Measurements from ENCODE around the gene LIPT2. TPM values are rescaled to one million over a fixed set of nuclear protein-coding genes. Genes with fewer than 3 reads are reported as not detected.

LIPT2 gene
- total and polyA plus RNA-seq, 2 of the 4 experiments (the other 2 are of a cell fraction) = 1.7 to 2.9 TPM

DNA sequence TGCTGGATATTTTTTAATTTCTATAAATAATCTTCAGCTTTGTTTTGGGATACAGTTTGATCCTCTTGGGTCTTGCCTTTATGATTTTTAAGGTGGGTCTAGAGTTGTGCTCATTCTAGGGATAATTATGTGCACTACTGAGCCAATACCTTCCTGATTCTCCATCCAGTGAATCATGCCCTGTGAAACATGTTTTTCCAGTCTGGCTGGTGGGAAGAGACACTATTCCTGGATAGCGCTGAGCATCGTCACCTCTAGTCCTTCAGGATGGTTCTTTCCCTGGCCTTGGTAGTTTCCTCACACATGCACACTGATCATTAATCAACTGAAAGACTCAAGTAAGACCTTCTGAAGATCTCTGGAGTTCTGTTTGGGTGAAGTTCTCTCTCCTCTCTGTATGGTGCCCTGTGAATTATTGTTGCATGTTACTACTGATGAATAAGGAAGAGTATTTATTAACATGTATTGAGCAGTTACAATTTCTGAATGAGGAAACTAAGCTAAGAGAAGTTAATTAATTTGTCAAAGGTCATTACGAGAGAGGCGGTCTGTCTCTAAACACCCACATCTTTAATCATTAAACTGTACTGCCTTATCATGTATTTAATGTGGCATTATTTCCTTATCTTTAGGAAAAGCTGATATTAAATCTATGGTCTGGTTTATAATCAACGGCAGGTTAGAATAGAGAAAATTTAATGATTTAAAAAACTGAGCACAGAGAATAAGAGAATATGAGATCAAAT lies 39.1 kb upstream of the LIPT2 start:
- BruUV-seq (replicated peaks) = no TSS peak
- Histone ChIP-seq H2BK15ac (ENCODE audit: low read depth, low read length) (no peak overlapping the region), H3K23ac (ENCODE audit: low read depth, low read length) (no peak overlapping the region), H3K9me3 (ENCODE audit: control insufficient read depth, insufficient read depth, low read length) (peaks cover 1% of the 10 kb centered on the region; the same call in 1 of the 2 replicates), H3K4me1 (ENCODE audit: control insufficient read depth, insufficient read depth, low read length) (no peaks in the 10 kb centered on the region), H3K36me3 (ENCODE audit: control insufficient read depth, insufficient read depth, low read length) (no peaks in the 10 kb centered on the region), H2AFZ (replicated peaks; ENCODE audit: low read length, poor library complexity) (no peak overlapping the region), H4K91ac (ENCODE audit: insufficient read depth, low read depth, low read length) (no peak overlapping the region), H3K18ac (ENCODE audit: low read depth, low read length) (no peak overlapping the region), H4K5ac (ENCODE audit: low read depth, low read length) (no peak overlapping the region), H3K14ac (replicated peaks; ENCODE audit: low read depth, low read length) (no peak overlapping the region), H2BK20ac (ENCODE audit: low read depth, low read length) (no peak overlapping the region), H4K20me1 (ENCODE audit: insufficient read depth, low read length) (no peaks in the 10 kb centered on the region), H4K8ac (ENCODE audit: low read depth in 2 of 2, low read length in 2 of 2) (no peak overlapping the region), H3K56ac (ENCODE audit: extremely low read depth, insufficient read depth, low read length) (no peak overlapping the region), H2BK5ac (ENCODE audit: low read depth, low read length, poor library complexity, severe bottlenecking) (no peak overlapping the region), H3K9ac (ENCODE audit: low read depth, low read length) (no peak overlapping the region), H3K9me1 (ENCODE audit: insufficient read depth, low read length) (no peaks in the 10 kb centered on the region), H3K27me3 (ENCODE audit: control insufficient read depth, insufficient read depth, low read length) (peaks cover 19% of the 10 kb centered on the region), H3K27ac (ENCODE audit: insufficient read depth, low read length) (no peak overlapping the region), H3K4ac (ENCODE audit: low read depth, low read length) (no peak overlapping the region), H2AK5ac (ENCODE audit: low read depth, low read length) (no peak overlapping the region), H3K4me2 (ENCODE audit: low read depth, low read length) (no peak overlapping the region), H3K79me1 (ENCODE audit: low read depth in 1 of 2, low read length in 2 of 2) (no peaks in the 10 kb centered on the region), H2AK9ac (replicated peaks; ENCODE audit: low read depth, low read length, poor library complexity) (no peak overlapping the region), H3K4me3 (ENCODE audit: insufficient read depth, low read depth, low read length) (no peak overlapping the region), H2BK120ac (ENCODE audit: low read depth, low read length) (no peak overlapping the region)
- no peak for DNase-seq
- ChIA-PET POLR2A (ENCODE audit: unreplicated experiment) (no interaction called here), CTCF (no interaction called here)
- intact Hi-C loops (cut with micrococcal nuclease) (no loop called here), dilution Hi-C loops (cut with HindIII; ENCODE audit: low sequenced_read_pairs, unreplicated experiment) (no loop called here), in situ Hi-C loops (cut with MboI; ENCODE audit: low sequenced_read_pairs) (no loop called here)
- WGBS, 2 experiments (ENCODE audit: extremely low coverage in 2 of 2, insufficient read length in 1 of 2) = no CpG with 5 or more reads among the region's 5 CpGs
- ATAC-seq (ENCODE audit: low read depth) = no peak
- TF ChIP-seq BHLHE40 (IDR thresholded peaks at IDR 0.05; ENCODE audit: low read depth, low read length) = no peak

All from IMR-90 (cell line).